NT2/D1 (cell line): ENCODE data around the gene ZNF674.

Source experiments
- YY1 ChIP-seq: IDR thresholded peaks from 2 replicates; pipeline ENCODE4 v1.6.1; 2011; ENCODE audit not compliant: insufficient read length, insufficient read depth
- ZNF274 ChIP-seq: IDR thresholded peaks from 2 replicates; pipeline ENCODE4 v1.6.1; 2011; ENCODE audit warnings: mild to moderate bottlenecking, low read depth, low read length

- TF ChIP-seq ZNF274 (no peak), YY1 (no peak)
Observed at GRCh38 chrX:46579250-46579649, 34.0 kb upstream of the ZNF674 start.
